ENCODE data around the gene G3BP1.
A peak's percentile ranks its signal among the peaks of the same experiment; 100 is the strongest.

G3BP1 gene

GRCh38 chr5:151764801-151765200 lies 7.0 kb upstream of the G3BP1 start:
- in situ Hi-C loops (cut with HindIII; ENCODE audit: low sequenced_read_pairs): no loop called here
- no peak for DNase-seq (ENCODE audit: low read depth)
- H3K4me3 ChIP-seq (ENCODE audit: low read depth, low read length): no peak overlapping the region
- TF ChIP-seq CTCF (IDR thresholded peaks at IDR 0.05; ENCODE audit: low read depth, low read length, missing control alignments): no peak

DNA sequence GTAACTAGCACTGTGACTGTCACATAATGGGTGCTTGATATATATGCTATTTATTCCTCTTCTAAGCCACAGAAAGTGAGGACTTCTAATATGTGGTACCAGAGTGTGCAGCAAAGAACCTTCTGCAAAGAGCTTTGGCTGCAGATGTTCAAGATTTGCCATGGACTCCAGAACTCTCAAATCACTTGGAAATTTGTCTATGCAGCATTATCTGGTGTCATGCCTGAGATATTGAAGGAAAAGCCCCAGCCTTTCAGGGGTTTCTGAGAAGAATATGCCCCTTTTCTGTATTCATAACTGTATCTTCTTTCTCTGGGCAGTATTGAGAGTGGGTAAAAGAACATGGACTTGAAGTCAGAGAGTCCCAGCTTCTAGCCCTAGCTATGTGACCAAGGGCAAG lies 4.8 kb upstream of the G3BP1 start:
- no peak for DNase-seq (ENCODE audit: low read depth)
- H3K4me3 ChIP-seq (ENCODE audit: low read depth, low read length): no peak overlapping the region
- no peak for TF ChIP-seq CTCF (IDR thresholded peaks at IDR 0.05; ENCODE audit: low read depth, low read length, missing control alignments)
- in situ Hi-C loops (cut with HindIII; ENCODE audit: low sequenced_read_pairs): no loop called here

DNA sequence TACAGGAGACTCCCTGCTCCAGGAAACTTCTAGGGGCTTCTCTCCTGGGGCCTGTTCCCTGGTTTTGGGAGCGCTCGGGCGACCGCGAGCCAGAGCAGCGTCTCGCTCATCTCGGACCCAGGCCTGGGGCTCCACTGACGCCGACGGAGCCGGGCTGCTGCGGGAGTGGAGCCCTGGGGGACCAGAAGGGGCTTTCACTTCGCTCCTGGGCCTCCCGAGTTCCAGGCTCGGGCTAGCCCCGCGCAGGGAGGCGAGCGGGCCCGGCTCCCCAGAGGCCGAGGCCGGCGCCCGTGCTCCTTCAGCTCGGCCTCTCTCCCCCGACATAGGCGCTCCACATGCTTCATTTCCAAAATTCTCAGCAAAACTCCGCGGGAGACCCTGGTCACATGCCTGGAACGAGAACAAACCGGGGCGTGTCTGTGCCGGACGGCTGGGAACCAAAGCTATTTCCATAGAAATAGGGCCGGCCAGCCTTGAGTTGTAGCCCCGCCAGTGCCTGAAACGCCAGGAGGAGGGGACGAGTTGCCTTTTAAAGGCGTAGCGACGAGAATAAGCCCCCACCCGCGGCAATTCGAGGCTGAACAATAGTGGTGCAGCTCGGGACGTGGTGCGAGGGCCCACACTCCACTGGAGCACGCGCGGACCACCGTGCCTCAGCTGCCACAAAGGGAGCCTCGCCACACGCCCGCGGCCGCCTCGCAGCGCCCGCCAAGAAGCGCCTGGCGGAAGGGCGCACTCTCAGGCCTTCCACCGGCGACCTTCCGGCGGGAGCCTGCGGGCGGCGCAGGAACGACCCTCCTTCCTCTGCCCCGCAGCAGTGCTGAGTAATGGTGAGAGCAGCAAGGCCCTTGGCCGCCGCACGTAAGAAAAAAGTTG lies 1.1 kb upstream of the G3BP1 start:
- peak; percentile 63 for DNase-seq (ENCODE audit: low read depth)
- in situ Hi-C loops (cut with HindIII; ENCODE audit: low sequenced_read_pairs): no loop called here
- TF ChIP-seq CTCF (IDR thresholded peaks at IDR 0.05; ENCODE audit: low read depth, low read length, missing control alignments): no peak
- peak overlapping the region; percentile 41 for H3K4me3 ChIP-seq (ENCODE audit: low read depth, low read length)

- TF ChIP-seq CTCF (IDR thresholded peaks at IDR 0.05; ENCODE audit: low read depth, low read length, missing control alignments): no peak
- in situ Hi-C loops (cut with HindIII; ENCODE audit: low sequenced_read_pairs): no loop called here
- peak overlapping the region; percentile 89 for H3K4me3 ChIP-seq (ENCODE audit: low read depth, low read length)
- no peak for DNase-seq (ENCODE audit: low read depth)
Measured at GRCh38 chr5:151772029-151772845, 483 bp downstream of the G3BP1 start.

- peak overlapping the region; percentile 89 for H3K4me3 ChIP-seq (ENCODE audit: low read depth, low read length)
- no peak for DNase-seq (ENCODE audit: low read depth)
- no peak for TF ChIP-seq CTCF (IDR thresholded peaks at IDR 0.05; ENCODE audit: low read depth, low read length, missing control alignments)
- in situ Hi-C loops (cut with HindIII; ENCODE audit: low sequenced_read_pairs): no loop called here
Measured at GRCh38 chr5:151772846-151773561, 1.2 kb downstream of the G3BP1 start.

DNA sequence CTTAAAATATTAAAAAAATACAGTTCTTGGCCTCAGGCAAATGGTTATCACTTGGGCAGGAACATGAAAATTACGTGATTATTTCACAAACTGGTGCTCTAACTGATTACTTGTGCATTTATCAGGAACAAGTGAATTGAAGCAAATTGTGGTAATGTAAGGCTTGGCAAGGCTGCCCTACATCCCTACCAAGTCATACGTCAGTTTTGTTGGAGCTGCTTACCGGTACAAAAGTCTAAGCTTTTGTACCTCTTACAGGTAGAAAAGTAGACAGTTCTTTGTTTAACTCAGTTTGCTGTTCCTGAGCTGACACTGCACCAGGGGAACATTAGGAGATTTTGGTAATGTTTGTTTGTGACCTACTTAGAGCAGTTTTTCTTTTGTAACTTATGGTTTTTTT lies 2.2 kb downstream of the G3BP1 start:
- peak overlapping the region; percentile 89 for H3K4me3 ChIP-seq (ENCODE audit: low read depth, low read length)
- no peak for TF ChIP-seq CTCF (IDR thresholded peaks at IDR 0.05; ENCODE audit: low read depth, low read length, missing control alignments)
- DNase-seq (ENCODE audit: low read depth): no peak
- in situ Hi-C loops (cut with HindIII; ENCODE audit: low sequenced_read_pairs): no loop called here
